CD4-positive, alpha-beta T cell treated with Interleukin-6 at 100 ng/mL for 8 hours (primary cell): ENCODE data around the gene SOX8.
"Not testable (repeated sequence)": the region's sequence is repeated elsewhere in the genome, so short reads cannot be mapped to it uniquely, and the experiment has no call there.

Experiments used
- DNase-seq: peaks from one replicate; pipeline ENCODE4 v3.0.0-alpha.2; 2020; ENCODE audit warnings: mixed read lengths, low spot score

SOX8 gene

GRCh38 chr16:955766-956165, 25.8 kb upstream of the SOX8 start:
- DNase-seq = not testable (repeated sequence)

DNA sequence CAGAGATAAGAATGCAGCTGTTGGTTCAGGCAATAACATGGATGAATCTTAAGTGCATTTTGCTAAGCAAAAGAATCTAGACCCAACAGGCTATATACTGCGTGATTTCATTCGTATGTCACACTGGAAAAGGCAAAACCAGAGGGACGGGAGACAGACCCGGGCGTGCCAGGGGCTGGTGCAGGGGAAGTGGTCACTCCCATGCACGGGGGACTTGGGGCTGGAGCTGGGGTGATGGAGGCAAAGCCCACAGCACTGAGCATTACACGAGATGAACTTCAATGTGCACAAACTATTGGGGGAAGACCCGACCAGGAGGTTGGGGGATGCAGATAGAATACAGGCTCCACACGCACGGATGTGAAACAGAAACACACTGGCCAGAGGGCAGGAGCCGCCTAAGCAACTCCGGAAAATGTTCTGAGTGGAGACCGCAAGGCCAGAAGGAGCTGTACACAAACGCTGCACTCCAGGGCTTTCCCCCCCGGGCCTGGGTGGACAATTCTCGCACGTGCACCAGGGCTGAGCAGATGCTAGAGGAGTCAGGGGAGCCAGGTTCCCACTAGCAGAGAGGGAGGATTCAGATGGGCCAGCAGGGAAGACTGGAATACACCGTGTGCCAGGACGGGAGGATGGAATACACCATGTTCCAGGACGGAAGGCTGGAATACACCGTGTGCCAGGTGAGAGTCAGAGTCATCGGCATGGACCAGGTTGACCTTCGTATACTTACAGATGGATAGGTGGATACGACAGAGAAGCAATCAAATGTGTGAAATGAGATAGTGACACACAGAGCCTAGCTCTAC, 22.1 kb upstream of the SOX8 start:
- DNase-seq = no peak

GRCh38 chr16:962366-962765, 19.2 kb upstream of the SOX8 start:
- no peak for DNase-seq

GRCh38 chr16:962901-963814, 18.4 kb upstream of the SOX8 start:
- no peak for DNase-seq

DNA sequence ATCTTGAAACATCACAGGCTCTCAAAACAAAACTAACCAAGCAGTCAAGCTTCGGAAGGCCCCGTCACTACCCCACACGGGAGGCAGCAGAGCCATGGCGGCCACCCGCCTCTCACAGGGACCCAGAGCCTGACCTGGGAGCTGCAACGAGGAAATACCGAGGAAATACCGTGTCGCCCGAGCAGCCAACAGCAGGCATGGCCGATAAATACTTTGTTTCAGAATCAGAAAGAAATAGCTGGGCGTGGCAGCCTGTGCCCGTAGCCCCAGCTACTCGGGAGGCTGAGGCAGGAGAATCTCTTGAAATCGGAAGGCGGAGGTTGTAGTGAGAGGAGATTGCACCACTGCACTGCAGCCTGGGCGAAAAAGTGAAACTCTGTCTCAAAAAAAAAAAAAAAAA, 17.7 kb upstream of the SOX8 start:
- no peak for DNase-seq

GRCh38 chr16:964356-965035, 17.1 kb upstream of the SOX8 start:
- DNase-seq = peak; percentile 73

- no peak for DNase-seq
Observed at GRCh38 chr16:965036-965395, 16.6 kb upstream of the SOX8 start.

- no peak for DNase-seq
Observed at GRCh38 chr16:965487-965886, 16.1 kb upstream of the SOX8 start.

- DNase-seq = no peak
Observed at GRCh38 chr16:966035-966434, 15.5 kb upstream of the SOX8 start.

DNA sequence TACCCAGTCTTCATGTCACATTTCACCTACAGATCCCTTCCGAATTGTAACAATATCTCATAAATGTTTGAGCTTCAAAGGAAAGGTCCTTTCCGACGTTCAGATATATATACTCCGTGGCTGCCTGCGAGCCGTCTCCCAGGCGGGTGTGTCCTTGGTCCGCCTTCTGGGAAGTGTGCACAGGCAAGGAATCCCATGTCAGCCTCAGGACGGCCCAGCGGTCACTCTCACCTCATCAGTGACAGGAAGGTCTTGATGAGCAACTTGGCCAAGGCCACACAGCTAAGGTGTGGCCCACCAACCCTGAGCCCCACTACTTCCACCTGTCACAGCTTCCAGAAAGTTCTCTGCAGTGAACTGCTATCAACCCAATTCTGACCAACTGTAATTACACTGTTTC, 15.1 kb upstream of the SOX8 start:
- DNase-seq = no peak

- no peak for DNase-seq
Observed at GRCh38 chr16:967077-967541, 14.5 kb upstream of the SOX8 start.

GRCh38 chr16:967546-968295, 13.8 kb upstream of the SOX8 start:
- DNase-seq = no peak

DNA sequence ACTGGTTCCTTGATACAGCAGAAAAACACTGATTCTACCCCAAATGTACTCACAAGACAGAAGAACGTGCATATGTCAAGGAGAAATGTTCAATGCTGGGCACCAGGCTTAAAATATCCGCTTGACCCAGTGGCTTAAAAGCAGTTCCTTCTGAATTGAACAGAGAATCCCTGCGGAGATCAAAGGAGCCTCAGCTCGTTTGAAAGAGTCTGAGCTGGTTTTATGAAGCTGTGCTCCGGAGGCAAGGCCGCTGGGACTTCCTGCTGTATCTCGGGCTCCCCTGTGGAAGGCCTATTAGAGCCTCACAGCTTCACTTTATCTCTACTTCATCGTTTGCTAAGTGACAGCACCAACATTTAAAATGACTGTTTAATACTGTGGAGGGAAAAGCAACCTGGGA, 12.9 kb upstream of the SOX8 start:
- no peak for DNase-seq

GRCh38 chr16:969508-970385, 11.8 kb upstream of the SOX8 start:
- no peak for DNase-seq

DNA sequence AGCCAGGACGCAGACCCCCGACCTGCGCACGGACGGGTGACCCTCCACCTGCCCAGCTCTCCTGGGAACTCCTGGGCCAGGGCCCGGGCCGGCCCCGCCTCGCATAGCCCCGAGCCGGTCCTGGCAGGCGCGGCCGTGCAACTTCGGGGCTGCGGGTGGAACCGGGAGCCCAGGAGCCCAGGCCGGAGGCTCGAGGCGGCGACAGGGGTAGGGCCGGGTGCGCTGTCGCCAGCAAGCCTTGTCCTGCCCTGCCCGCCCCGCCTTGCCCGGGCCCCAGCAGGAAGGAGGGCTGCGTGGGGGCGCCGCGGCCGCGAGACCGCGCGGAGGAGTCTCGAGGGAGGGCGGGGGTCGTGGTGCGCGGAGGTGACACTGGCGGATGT, 11.2 kb upstream of the SOX8 start:
- DNase-seq = no peak

DNA sequence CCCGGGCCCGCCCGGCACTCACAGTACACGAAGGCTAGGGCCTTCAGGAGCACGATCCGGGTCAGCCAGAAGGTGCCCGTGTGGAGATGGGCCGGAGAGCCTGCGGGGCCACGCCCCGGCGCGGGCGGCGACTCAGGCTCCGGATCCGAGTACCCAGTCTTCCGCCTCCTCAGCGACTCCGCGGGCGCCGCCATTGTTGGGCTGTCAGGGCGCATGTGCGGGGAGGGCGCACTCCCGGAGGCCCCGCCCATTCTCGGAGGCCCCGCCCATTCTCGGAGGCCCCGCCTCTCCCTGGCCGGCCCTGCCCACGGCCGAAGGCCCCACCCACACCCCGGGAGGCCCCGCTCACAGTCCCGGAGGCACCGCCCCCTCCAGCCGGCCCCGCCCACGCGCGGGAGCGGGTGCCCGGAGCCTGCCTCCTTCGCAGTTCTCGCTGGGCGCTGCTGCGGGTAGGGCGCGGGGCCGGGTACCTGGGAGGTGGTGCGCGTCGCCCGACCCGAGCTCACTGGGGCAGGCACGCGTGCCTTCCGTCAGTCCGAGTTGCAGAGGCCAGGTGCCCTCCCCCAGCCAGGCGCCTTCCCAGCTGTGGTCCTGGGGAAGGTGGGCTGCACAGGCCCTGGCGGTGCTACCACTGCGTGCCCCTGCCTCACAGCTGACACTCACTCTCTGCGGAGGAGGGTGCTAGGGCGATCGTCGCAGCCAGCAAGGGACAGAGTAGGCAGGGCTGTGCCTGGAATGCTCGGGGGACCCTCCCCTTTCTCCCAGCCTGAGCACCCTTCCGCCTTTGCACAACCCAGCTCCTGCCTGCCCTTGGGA, 10.6 kb upstream of the SOX8 start, which contains the start of gene LMF1:
Gene LMF1, minus strand, starts transcription at position 219 of the 816 bp plus-strand sequence. Its CDS starts 4 bp downstream, at position 215.
- DNase-seq = peak; percentile 95

DNA sequence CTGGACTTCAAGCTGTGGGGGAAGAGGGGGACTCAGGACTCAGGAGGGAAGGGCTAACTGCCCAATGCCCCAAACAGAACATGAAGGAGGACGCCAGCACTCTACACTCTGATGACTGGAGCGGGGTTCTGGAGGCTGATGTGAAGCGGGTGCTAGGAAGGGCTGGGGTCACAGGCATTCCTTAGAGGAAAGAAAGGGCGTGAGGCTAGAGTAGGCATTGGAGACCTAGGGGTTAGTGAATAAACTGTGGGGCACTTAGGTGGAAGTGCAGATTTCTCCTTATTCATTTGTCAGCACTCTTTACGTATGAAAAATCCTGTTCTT, 10.0 kb upstream of the SOX8 start:
- DNase-seq = no peak

- no peak for DNase-seq
Observed at GRCh38 chr16:971981-972315, 9.6 kb upstream of the SOX8 start.

DNA sequence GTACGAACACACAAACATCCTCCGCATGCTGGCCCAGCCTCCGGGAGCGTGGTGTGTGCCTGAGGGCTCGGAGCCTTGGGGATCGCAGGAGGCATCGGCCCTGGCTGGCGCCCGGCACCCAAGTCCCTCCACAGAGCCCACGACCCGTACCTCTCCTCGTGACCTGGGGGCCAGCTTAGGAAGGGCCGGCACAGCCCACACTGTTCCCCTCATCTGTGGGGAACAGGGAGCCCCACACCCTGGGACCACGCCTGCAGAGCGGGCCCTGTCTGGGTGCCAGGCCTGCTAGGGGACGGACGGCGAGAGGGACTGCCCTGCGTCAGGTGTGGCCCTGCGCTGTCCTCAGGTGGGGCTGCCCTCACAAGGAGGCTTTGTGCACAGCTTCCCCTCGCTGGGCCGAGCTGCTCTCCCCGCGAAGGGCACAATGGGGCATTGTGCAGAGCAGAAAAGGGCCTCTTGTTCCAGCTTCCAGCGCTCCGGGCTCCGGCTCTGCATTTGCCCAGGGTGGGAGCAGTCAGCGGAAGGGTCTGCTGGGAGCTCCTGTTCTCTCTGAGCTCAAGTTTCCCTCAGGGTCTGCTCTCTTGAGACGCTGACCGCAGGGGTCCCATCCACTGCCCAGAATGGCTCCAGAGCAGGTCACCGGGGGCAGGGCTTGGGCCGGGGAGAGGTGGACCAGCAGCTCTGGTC, 9.1 kb upstream of the SOX8 start:
- DNase-seq = no peak

DNA sequence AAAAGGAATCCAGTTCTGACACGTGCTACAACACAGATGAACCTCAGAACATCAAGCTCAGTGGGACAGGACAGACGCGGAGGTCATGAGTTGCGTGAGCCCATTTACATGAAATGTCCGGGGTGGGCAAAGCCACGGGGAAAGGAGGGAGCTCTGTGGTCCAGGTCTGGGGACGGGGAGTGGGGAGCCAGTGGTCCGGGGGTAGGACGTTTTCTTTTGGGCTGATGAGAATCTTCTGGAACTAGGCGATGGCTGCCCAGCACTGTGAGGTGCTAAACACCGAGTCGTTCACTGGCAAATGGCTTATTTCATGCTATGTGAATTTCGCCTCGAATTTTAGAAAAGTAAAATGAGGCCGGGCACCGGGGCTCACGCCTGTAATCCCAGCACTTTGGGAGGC, 8.2 kb upstream of the SOX8 start:
- no peak for DNase-seq
